ENCODE data around the gene GTPBP4. TPM values are rescaled to one million over a fixed set of nuclear protein-coding genes. Genes with fewer than 3 reads are reported as not detected.

The GTPBP4 gene
- total and polyA plus RNA-seq, 2 of the 8 experiments (the other 6 are each of a cell fraction or from before 2014, with no cell fraction given) = 16.9 to 98.1 TPM

GRCh38 chr10:1007583-1007982, 19.3 kb downstream of the GTPBP4 start (continued):
- TF ChIP-seq CHD7 (IDR thresholded peaks at IDR 0.05; ENCODE audit: insufficient replicate concordance, low read length) (no peak), TCF12 (IDR thresholded peaks at IDR 0.05; ENCODE audit: low read depth, low read length) (no peak), HDAC6 (IDR thresholded peaks at IDR 0.05; ENCODE audit: low read depth, low read length) (no peak), TBP (IDR thresholded peaks at IDR 0.05; ENCODE audit: low read depth, low read length) (no peak), POU5F1 (IDR thresholded peaks at IDR 0.05; ENCODE audit: low read depth, low read length) (no peak), SIX5 (IDR thresholded peaks at IDR 0.05; ENCODE audit: low read depth, low read length) (no peak)

All from H1 (cell line).